ENCODE data around the gene DIAPH1.

GRCh38 chr5:141483902-141484301 lies 134.9 kb downstream of the DIAPH1 start:
- TF ChIP-seq EP300 (IDR thresholded peaks at IDR 0.05; ENCODE audit: low read depth) = no peak
- TF ChIP-seq POLR2AphosphoS5 (IDR thresholded peaks at IDR 0.05) = no peak
- no peak for TF ChIP-seq POLR2A (IDR thresholded peaks at IDR 0.05)

Measured in transverse colon (tissue), 3 donors.